ENCODE measurements around the gene VSTM1.
"Not testable (repeated sequence)": the region's sequence is repeated elsewhere in the genome, so short reads cannot be mapped to it uniquely, and the experiment has no call there.

The VSTM1 gene, protein sequence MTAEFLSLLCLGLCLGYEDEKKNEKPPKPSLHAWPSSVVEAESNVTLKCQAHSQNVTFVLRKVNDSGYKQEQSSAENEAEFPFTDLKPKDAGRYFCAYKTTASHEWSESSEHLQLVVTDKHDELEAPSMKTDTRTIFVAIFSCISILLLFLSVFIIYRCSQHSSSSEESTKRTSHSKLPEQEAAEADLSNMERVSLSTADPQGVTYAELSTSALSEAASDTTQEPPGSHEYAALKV

GRCh38 chr19:54063350-54064116 lies at the start of gene VSTM1:
Gene VSTM1 (minus strand): TSS chr19:54063897. CDS start chr19:54063777, 120 bp downstream.
- Histone ChIP-seq H3K9me3 (ENCODE audit: low read length) (no peaks in the 10 kb centered on the region), H3K9ac (ENCODE audit: low read length) (no peak within 1 kb of the TSS), H3K36me3 (ENCODE audit: insufficient read depth, low read length) (no peaks in the 10 kb centered on the region), H3K4me3 (ENCODE audit: low read depth in 1 of 2, low read length in 2 of 2) (no peak within 1 kb of the TSS), H3K27me3 (ENCODE audit: control insufficient read depth in 1 of 2, insufficient read depth in 2 of 2, low read length in 2 of 2) (no peaks in the 10 kb centered on the region), H3K27ac (ENCODE audit: low read depth, low read length) (no peak within 1 kb of the TSS), H3K4me1 (ENCODE audit: insufficient read depth, low read length) (no peaks in the 10 kb centered on the region)

GRCh38 chr19:54109651-54110050 lies 46.0 kb upstream of the VSTM1 start:
- Histone ChIP-seq H3K36me3 (ENCODE audit: insufficient read depth, low read length) (peaks cover 36% of the 10 kb centered on the region), H3K4me3 (ENCODE audit: low read depth in 1 of 2, low read length in 2 of 2) (no peak overlapping the region), H3K27ac (ENCODE audit: low read depth, low read length) (no peak overlapping the region), H3K4me1 (ENCODE audit: insufficient read depth, low read length) (peaks cover 9% of the 10 kb centered on the region), H3K9me3 (ENCODE audit: low read length) (no peaks in the 10 kb centered on the region), H3K9ac (ENCODE audit: low read length) (no peak overlapping the region), H3K27me3 (ENCODE audit: control insufficient read depth in 1 of 2, insufficient read depth in 2 of 2, low read length in 2 of 2) (no peaks in the 10 kb centered on the region)

DNA sequence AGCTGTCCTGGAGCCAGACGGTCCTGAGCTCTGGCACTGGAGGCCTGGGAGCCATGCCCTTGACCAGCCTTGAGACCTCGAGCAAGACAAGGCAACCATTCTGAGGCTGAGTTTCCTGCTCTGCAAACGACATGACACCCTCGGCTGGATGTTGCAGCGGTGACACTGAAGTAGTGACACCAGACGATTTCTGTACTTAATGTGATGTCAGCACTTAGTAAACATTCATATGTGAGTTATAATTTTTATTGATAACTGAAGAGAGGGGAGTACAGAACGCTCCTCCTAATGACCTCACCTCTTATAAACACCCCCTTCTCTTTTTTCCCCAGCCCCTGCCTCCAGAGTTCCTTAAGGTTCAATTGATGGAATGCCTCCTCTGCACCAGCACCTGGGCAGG lies 44.8 kb upstream of the VSTM1 start:
- peaks cover 36% of the 10 kb centered on the region for H3K36me3 ChIP-seq (ENCODE audit: insufficient read depth, low read length)

DNA sequence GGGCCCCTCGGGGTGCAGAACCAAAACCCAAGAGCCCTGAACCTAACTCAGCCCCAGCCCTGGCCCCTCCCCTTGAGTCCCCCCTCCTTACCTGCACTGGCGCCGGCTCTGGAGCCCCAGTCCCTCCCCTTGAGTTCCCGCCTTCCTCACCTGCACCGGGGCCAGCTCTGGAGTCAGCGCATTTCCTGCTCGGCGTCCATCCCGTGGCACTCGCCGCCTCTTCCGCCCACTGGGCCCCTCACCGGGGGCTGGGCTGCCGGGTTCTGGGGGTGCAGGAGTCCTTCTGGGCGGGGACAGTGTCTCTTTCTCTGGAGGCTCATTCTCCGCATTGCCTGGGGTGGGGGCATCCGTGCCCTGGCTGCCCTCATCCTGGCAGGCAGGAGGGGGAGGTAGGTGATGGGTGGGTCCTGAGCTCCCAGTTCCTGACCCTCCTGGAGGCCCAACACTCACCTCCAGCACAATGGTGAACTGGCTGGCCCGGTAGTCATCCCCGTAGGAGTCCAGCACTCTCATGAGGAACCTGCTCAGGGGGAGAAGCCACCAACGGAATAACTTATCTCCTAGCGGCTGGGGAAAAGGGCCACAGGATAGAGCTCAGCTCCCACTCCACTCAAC lies 44.3 kb upstream of the VSTM1 start:
- Histone ChIP-seq H3K27ac (ENCODE audit: low read depth, low read length) (no peak overlapping the region), H3K36me3 (ENCODE audit: insufficient read depth, low read length) (peaks cover 36% of the 10 kb centered on the region), H3K9ac (ENCODE audit: low read length) (no peak overlapping the region), H3K4me3 (ENCODE audit: low read depth in 1 of 2, low read length in 2 of 2) (no peak overlapping the region), H3K4me1 (ENCODE audit: insufficient read depth, low read length) (no peaks in the 10 kb centered on the region), H3K9me3 (ENCODE audit: low read length) (no peaks in the 10 kb centered on the region), H3K27me3 (ENCODE audit: control insufficient read depth in 1 of 2, insufficient read depth in 2 of 2, low read length in 2 of 2) (no peaks in the 10 kb centered on the region)

More for the DNA sequence above, 44.8 kb upstream of the VSTM1 start:
- H3K4me1 ChIP-seq (ENCODE audit: insufficient read depth, low read length): no peaks in the 10 kb centered on the region
- H3K27me3 ChIP-seq (ENCODE audit: control insufficient read depth in 1 of 2, insufficient read depth in 2 of 2, low read length in 2 of 2): no peaks in the 10 kb centered on the region
- H3K9ac ChIP-seq (ENCODE audit: low read length): no peak overlapping the region
- no peak overlapping the region for H3K27ac ChIP-seq (ENCODE audit: low read depth, low read length)
- H3K9me3 ChIP-seq (ENCODE audit: low read length): no peaks in the 10 kb centered on the region
- no peak overlapping the region for H3K4me3 ChIP-seq (ENCODE audit: low read depth in 1 of 2, low read length in 2 of 2)

DNA sequence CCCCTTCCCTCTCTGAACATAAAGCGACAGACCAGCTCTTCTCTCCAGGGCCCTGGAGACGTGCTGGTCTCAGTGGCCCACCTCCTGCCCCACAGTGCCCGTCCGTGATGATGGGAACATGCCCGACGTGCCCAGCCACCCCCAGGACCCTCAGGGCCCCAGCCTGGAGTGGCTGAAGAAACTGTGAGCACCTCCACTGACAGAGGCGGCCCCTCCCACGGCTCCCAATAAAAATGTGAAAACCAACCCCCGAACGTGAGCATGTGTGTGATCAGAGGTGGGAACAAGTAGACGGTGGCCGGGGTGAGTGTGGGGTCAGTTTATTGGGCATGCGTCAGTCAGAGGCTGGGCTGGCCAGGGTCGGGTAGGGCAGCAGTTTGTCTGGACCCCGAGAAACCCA lies 43.0 kb upstream of the VSTM1 start:
- Histone ChIP-seq H3K27me3 (ENCODE audit: control insufficient read depth in 1 of 2, insufficient read depth in 2 of 2, low read length in 2 of 2) (no peaks in the 10 kb centered on the region), H3K36me3 (ENCODE audit: insufficient read depth, low read length) (peaks cover 36% of the 10 kb centered on the region), H3K9ac (ENCODE audit: low read length) (no peak overlapping the region), H3K27ac (ENCODE audit: low read depth, low read length) (no peak overlapping the region), H3K4me3 (ENCODE audit: low read depth in 1 of 2, low read length in 2 of 2) (no peak overlapping the region), H3K4me1 (ENCODE audit: insufficient read depth, low read length) (peaks cover 6% of the 10 kb centered on the region), H3K9me3 (ENCODE audit: low read length) (no peaks in the 10 kb centered on the region)

DNA sequence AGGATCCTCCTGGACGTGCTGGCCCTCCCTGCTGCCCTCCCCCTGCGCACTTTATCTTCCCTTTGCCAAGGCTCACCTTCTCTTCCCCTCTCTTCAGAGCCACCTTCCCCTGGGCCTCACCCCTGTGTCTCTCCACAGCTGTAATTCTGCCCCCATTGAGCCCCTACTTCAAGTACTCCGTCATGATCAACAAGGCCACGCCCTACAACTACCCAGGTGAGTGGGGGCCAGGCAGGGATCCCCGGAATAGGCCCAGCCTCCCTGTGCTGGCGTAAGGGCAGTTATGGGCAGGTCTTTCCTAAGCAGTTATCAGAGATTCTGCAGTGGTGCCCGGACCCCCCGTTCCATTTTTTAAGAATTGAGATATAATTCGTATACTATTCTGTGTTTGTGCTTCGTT lies 42.1 kb upstream of the VSTM1 start:
- Histone ChIP-seq H3K4me3 (ENCODE audit: low read depth in 1 of 2, low read length in 2 of 2) (no peak overlapping the region), H3K27me3 (ENCODE audit: control insufficient read depth in 1 of 2, insufficient read depth in 2 of 2, low read length in 2 of 2) (no peaks in the 10 kb centered on the region), H3K27ac (ENCODE audit: low read depth, low read length) (no peak overlapping the region), H3K4me1 (ENCODE audit: insufficient read depth, low read length) (peaks cover 6% of the 10 kb centered on the region), H3K36me3 (ENCODE audit: insufficient read depth, low read length) (peaks cover 32% of the 10 kb centered on the region), H3K9ac (ENCODE audit: low read length) (no peak overlapping the region), H3K9me3 (ENCODE audit: low read length) (no peaks in the 10 kb centered on the region)

- Histone ChIP-seq H3K36me3 (ENCODE audit: insufficient read depth, low read length) (peaks cover 27% of the 10 kb centered on the region), H3K9me3 (ENCODE audit: low read length) (no peaks in the 10 kb centered on the region), H3K27me3 (ENCODE audit: control insufficient read depth in 1 of 2, insufficient read depth in 2 of 2, low read length in 2 of 2) (no peaks in the 10 kb centered on the region), H3K4me1 (ENCODE audit: insufficient read depth, low read length) (peaks cover 6% of the 10 kb centered on the region), H3K4me3 (ENCODE audit: low read depth in 1 of 2, low read length in 2 of 2) (no peak overlapping the region), H3K9ac (ENCODE audit: low read length) (no peak overlapping the region), H3K27ac (ENCODE audit: low read depth, low read length) (no peak overlapping the region)
Observed at GRCh38 chr19:54104998-54105715, 41.5 kb upstream of the VSTM1 start.

- Histone ChIP-seq H3K27me3 (ENCODE audit: control insufficient read depth in 1 of 2, insufficient read depth in 2 of 2, low read length in 2 of 2) (no peaks in the 10 kb centered on the region), H3K27ac (ENCODE audit: low read depth, low read length) (peak within 1 kb of the TSS; percentile 80), H3K4me3 (ENCODE audit: low read depth in 1 of 2, low read length in 2 of 2) (peak within 1 kb of the TSS; percentile 67 to 89), H3K9ac (ENCODE audit: low read length) (peak within 1 kb of the TSS; percentile 78), H3K4me1 (ENCODE audit: insufficient read depth, low read length) (peaks cover 6% of the 10 kb centered on the region), H3K9me3 (ENCODE audit: low read length) (no peaks in the 10 kb centered on the region), H3K36me3 (ENCODE audit: insufficient read depth, low read length) (peaks cover 11% of the 10 kb centered on the region)
Observed at GRCh38 chr19:54102421-54103169, 38.9 kb upstream of the VSTM1 start, which contains the start of gene NDUFA3. Gene NDUFA3 (plus strand): TSS chr19:54102855. CDS start chr19:54102879, 24 bp downstream.

GRCh38 chr19:54100561-54100960 lies 36.9 kb upstream of the VSTM1 start, which contains the start of gene OSCAR:
Gene OSCAR (minus strand): TSS chr19:54100803. CDS start chr19:54100792, 11 bp downstream.
- H3K27me3 ChIP-seq (ENCODE audit: control insufficient read depth in 1 of 2, insufficient read depth in 2 of 2, low read length in 2 of 2): peaks cover 0 to 14% of the 10 kb centered on the region in 2 donors
- no peaks in the 10 kb centered on the region for H3K36me3 ChIP-seq (ENCODE audit: insufficient read depth, low read length)
- H3K9ac ChIP-seq (ENCODE audit: low read length): no peak within 1 kb of the TSS
- no peaks in the 10 kb centered on the region for H3K9me3 ChIP-seq (ENCODE audit: low read length)
- no peak within 1 kb of the TSS for H3K4me3 ChIP-seq (ENCODE audit: low read depth in 1 of 2, low read length in 2 of 2)
- H3K27ac ChIP-seq (ENCODE audit: low read depth, low read length): no peak within 1 kb of the TSS
- H3K4me1 ChIP-seq (ENCODE audit: insufficient read depth, low read length): peaks cover 6% of the 10 kb centered on the region

DNA sequence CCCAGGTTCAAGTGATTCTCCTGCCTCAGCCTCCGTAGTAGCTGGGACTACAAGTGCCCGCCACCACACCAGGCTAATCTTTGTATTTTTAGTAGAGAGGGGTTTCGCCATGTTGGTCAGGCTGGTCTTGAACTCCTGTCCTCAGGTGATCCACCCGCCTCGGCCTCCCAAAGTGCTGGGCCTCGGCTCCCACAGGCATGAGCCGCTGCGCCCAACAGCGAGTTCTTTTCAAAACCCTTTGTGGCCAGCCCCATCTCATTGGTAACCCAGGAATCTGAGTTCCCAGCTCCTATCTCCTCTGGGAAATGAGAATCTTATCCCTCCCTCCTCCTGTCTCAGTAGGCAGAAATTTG lies 36.2 kb upstream of the VSTM1 start:
- not testable (repeated sequence) for H3K9ac ChIP-seq (ENCODE audit: low read length); H3K9me3 ChIP-seq (ENCODE audit: low read length); H3K4me3 ChIP-seq (ENCODE audit: low read depth in 1 of 2, low read length in 2 of 2); H3K4me1 ChIP-seq (ENCODE audit: insufficient read depth, low read length); H3K27ac ChIP-seq (ENCODE audit: low read depth, low read length); H3K36me3 ChIP-seq (ENCODE audit: insufficient read depth, low read length)
- peaks cover 0 to 21% of the 10 kb centered on the region in 2 donors for H3K27me3 ChIP-seq (ENCODE audit: control insufficient read depth in 1 of 2, insufficient read depth in 2 of 2, low read length in 2 of 2)

Data from muscle layer of colon (tissue), 2 donors.